ENCODE measurements around the gene TMEM37. TPM values are rescaled to one million over a fixed set of nuclear protein-coding genes. Genes with fewer than 3 reads are reported as not detected.

TMEM37 gene
- total RNA-seq, 2 donors from 2014 or later = 19.1 to 22.1 TPM

DNA sequence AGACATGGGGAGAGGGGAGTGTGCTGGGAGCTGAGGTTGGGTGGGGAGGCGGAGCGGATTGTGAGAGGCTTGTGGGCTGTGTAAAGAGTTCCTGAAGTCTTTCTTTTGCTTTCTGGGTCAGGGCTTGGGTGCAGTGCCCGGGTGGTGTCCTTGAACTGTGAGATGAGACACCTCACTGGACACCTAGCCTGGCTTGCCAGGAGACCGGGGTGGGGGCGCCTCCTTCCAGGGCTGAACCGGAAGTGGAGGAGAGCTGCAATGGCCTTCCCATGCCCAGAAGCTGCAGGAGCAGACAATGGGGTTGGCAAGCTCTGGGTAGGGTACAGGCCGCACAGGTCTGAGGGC is 4.3 kb downstream of the TMEM37 start:
- Histone ChIP-seq H3K36me3 (replicated peaks in 1 of 2; ENCODE audit: insufficient read depth in 1 of 2, low read depth in 2 of 2) (no peaks in the 10 kb centered on the region), H3K4me1 (peaks cover 78% of the 10 kb centered on the region), H3K27me3 (no peaks in the 10 kb centered on the region), H3K27ac (peak overlapping the region in 3 of 4 donors; percentile 81 to 84 (median 83)), H3K9me3 (no peaks in the 10 kb centered on the region), H3K4me3 (no peak overlapping the region)
- no peak for DNase-seq
- ATAC-seq = no peak
- intact Hi-C loops (cut with DNase I) = no loop called here
- WGBS, 2 donors = 51 to 57% methylated on average over 7 of the region's 7 CpGs
- TF ChIP-seq, protein P1, sequence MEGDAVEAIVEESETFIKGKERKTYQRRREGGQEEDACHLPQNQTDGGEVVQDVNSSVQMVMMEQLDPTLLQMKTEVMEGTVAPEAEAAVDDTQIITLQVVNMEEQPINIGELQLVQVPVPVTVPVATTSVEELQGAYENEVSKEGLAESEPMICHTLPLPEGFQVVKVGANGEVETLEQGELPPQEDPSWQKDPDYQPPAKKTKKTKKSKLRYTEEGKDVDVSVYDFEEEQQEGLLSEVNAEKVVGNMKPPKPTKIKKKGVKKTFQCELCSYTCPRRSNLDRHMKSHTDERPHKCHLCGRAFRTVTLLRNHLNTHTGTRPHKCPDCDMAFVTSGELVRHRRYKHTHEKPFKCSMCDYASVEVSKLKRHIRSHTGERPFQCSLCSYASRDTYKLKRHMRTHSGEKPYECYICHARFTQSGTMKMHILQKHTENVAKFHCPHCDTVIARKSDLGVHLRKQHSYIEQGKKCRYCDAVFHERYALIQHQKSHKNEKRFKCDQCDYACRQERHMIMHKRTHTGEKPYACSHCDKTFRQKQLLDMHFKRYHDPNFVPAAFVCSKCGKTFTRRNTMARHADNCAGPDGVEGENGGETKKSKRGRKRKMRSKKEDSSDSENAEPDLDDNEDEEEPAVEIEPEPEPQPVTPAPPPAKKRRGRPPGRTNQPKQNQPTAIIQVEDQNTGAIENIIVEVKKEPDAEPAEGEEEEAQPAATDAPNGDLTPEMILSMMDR (IDR thresholded peaks at IDR 0.05) = no peak
- no peak for TF ChIP-seq POLR2A (IDR thresholded peaks at IDR 0.05)

DNA sequence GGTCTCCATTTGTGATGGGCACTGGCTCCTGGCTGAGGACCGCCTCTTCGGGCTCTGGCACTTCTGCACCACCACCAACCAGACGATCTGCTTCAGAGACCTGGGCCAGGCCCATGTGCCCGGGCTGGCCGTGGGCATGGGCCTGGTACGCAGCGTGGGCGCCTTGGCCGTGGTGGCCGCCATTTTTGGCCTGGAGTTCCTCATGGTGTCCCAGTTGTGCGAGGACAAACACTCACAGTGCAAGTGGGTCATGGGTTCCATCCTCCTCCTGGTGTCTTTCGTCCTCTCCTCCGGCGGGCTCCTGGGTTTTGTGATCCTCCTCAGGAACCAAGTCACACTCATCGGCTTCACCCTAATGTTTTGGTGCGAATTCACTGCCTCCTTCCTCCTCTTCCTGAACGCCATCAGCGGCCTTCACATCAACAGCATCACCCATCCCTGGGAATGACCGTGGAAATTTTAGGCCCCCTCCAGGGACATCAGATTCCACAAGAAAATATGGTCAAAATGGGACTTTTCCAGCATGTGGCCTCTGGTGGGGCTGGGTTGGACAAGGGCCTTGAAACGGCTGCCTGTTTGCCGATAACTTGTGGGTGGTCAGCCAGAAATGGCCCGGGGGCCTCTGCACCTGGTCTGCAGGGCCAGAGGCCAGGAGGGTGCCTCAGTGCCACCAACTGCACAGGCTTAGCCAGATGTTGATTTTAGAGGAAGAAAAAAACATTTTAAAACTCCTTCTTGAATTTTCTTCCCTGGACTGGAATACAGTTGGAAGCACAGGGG is 5.5 kb downstream of the TMEM37 start:
- TF ChIP-seq POLR2A (IDR thresholded peaks at IDR 0.05) = no peak
- TF ChIP-seq, protein P1 (IDR thresholded peaks at IDR 0.05) = no peak
- intact Hi-C loops (cut with DNase I) = no loop called here
- 93 to 95% methylated on average over 13 to 22 of the region's 22 CpGs for WGBS, 2 donors
- ATAC-seq = no peak
- Histone ChIP-seq H3K36me3 (replicated peaks in 1 of 2; ENCODE audit: insufficient read depth in 1 of 2, low read depth in 2 of 2) (no peaks in the 10 kb centered on the region), H3K4me3 (no peak overlapping the region), H3K27me3 (no peaks in the 10 kb centered on the region), H3K27ac (peak overlapping the region in 2 of 4 donors; percentile 57 to 65), H3K9me3 (no peaks in the 10 kb centered on the region), H3K4me1 (peaks cover 72% of the 10 kb centered on the region)
- DNase-seq = no peak

DNA sequence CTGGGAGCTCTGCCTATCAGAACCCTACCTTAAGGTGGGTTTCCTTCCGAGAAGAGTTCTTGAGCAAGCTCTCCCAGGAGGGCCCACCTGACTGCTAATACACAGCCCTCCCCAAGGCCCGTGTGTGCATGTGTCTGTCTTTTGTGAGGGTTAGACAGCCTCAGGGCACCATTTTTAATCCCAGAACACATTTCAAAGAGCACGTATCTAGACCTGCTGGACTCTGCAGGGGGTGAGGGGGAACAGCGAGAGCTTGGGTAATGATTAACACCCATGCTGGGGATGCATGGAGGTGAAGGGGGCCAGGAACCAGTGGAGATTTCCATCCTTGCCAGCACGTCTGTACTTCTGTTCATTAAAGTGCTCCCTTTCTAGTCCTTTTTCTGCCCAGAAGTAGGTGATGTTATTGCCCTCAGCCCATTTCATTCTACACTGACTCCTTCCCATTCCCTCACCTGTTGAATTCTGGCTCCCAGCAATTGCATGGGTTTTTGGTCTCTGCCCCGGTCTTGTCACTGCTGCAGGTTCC is 6.5 kb downstream of the TMEM37 start:
- WGBS, 2 donors = 61 to 64% methylated on average over 6 of the region's 6 CpGs
- Histone ChIP-seq H3K4me3 (no peak overlapping the region), H3K27ac (peak overlapping the region in 3 of 4 donors; percentile 11 to 65 (median 57)), H3K4me1 (peaks cover 63% of the 10 kb centered on the region), H3K27me3 (no peaks in the 10 kb centered on the region), H3K9me3 (no peaks in the 10 kb centered on the region), H3K36me3 (replicated peaks in 1 of 2; ENCODE audit: insufficient read depth in 1 of 2, low read depth in 2 of 2) (no peaks in the 10 kb centered on the region)
- intact Hi-C loops (cut with DNase I) = no loop called here
- peak in 1 of 4 donors; percentile 41 for DNase-seq
- peak; percentile 45 for ATAC-seq
- TF ChIP-seq, protein P1 (IDR thresholded peaks at IDR 0.05) = no peak
- no peak for TF ChIP-seq POLR2A (IDR thresholded peaks at IDR 0.05)

DNA sequence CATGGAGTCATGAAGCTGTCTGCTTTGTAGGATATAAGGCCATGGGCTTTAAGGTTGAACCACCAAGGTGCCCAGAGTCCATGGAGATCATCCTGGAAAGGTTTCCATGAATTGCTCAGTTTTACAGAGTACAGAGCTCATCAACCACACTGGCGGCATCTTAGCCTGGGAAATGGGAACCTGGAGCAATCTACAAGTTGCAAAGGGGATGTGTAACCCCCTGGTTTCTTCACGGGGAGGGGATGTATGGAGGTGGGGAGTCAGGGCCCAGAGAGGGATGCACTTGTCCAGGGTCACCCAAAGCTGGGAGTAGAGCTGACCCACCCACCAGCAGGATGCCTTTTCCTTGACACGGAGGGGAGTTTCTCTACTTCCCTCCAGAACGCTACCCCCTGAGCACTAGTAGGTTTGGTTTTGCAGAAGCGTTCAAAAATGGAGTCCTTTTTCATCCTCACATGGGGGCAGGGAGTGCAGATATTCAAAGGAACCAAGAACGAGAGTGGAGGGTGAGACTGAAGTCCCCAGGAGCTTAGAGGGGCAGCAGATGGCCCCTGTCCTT is 7.2 kb downstream of the TMEM37 start:
- ATAC-seq (no peak), DNase-seq (no peak)
- no peak for TF ChIP-seq POLR2A (IDR thresholded peaks at IDR 0.05)
- peaks cover 57% of the 10 kb centered on the region for H3K4me1 ChIP-seq
- H3K27ac ChIP-seq = peak overlapping the region in 3 of 4 donors; percentile 11 to 65 (median 57)
- no peak overlapping the region for H3K4me3 ChIP-seq
- WGBS, 2 donors = 76 to 85% methylated on average over 6 of the region's 6 CpGs
- H3K27me3 ChIP-seq = no peaks in the 10 kb centered on the region
- no peaks in the 10 kb centered on the region for H3K9me3 ChIP-seq
- intact Hi-C loops (cut with DNase I) = no loop called here
- no peaks in the 10 kb centered on the region for H3K36me3 ChIP-seq (replicated peaks in 1 of 2; ENCODE audit: insufficient read depth in 1 of 2, low read depth in 2 of 2)
